Cardiac muscle cell (in vitro differentiated cells and primary cell): Measurements from ENCODE around the gene NAA38. TPM values are rescaled to one million over a fixed set of nuclear protein-coding genes. Genes with fewer than 3 reads are reported as not detected.

Source experiments
- DNase-seq, 2 donors: peaks; one replicate each; pipeline versions ENCODE4 v3.0.0 to v3.0.0-alpha.2; 2010 to 2017; ENCODE audit warnings: low read depth in 1 of 2, low spot score in 1 of 2
- H3K27ac ChIP-seq: fragments of 200-600 bp; sonication (generic); 2 replicates; pipeline ENCODE4 v1.5.1; 2016
- H3K27me3 ChIP-seq: fragments of 200-600 bp; sonication (generic); 2 replicates; pipeline ENCODE4 v1.6.0; 2016; ENCODE audit warnings: control low read depth
- H3K36me3 ChIP-seq: fragments of 200-600 bp; sonication (generic); 2 replicates; pipeline ENCODE4 v1.5.1; 2016; ENCODE audit warnings: control low read depth
- H3K4me1 ChIP-seq: fragments of 200-600 bp; sonication (generic); 2 replicates; pipeline ENCODE4 v1.8.1; 2017; ENCODE audit warnings: low read depth, mild to moderate bottlenecking, mixed run types
- H3K4me3 ChIP-seq: fragments of 200-600 bp; sonication (generic); 2 replicates; pipeline ENCODE4 v1.5.1; 2016; ENCODE audit warnings: mild to moderate bottlenecking
- H3K9me3 ChIP-seq: fragments of 200-600 bp; sonication (generic); 2 replicates; pipeline ENCODE4 v1.5.1; 2017; ENCODE audit warnings: low read depth, mild to moderate bottlenecking, control low read depth
- polyA plus RNA-seq: library from polyadenylated mRNA; unstranded; fragments of >200 nt; fragmentation: Nextera tagmentation; extraction: Ambion mirVana; gene quantifications from 2 replicates; pipeline ENCODE4 v1.2.1, GENCODE V29; 2016
- total RNA-seq: library from RNA; depleted of rRNA; stranded (reverse); fragments of >200 nt; gene quantifications from 2 replicates; pipeline ENCODE4 v1.2.3, GENCODE V29; 2016
- TF ChIP-seq, protein P1 (sequence below): IDR thresholded peaks from 2 replicates; pipeline ENCODE4 v1.5.1; 2012; ENCODE audit warnings: low read depth, mild to moderate bottlenecking, low read length

NAA38 gene
- total and polyA plus RNA-seq, 2 experiments from 2014 or later: 107 to 168 TPM

DNA sequence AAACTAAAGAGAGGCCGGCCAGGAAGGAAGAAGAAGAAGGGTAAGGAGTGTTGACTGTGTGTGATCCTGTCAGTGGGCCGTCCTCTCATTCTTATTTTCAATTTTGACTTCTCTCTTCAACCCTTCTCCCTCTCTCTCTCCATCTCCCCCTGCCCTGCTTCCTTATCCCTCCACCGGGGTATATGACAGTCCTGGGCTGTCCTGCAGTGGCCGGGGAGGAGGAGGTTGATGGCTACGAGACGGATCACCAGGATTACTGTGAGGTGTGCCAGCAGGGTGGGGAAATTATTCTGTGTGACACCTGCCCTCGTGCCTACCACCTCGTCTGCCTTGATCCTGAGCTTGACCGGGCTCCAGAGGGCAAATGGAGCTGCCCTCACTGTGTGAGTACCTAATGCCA lies 36.9 kb upstream of the NAA38 start:
- no peaks in the 10 kb centered on the region for H3K9me3 ChIP-seq
- H3K4me3 ChIP-seq: no peak overlapping the region
- no peaks in the 10 kb centered on the region for H3K27me3 ChIP-seq
- peaks cover 21% of the 10 kb centered on the region for H3K36me3 ChIP-seq
- no peak overlapping the region for H3K27ac ChIP-seq
- DNase-seq: no peak
- peaks cover 9% of the 10 kb centered on the region for H3K4me1 ChIP-seq
- TF ChIP-seq, protein P1, sequence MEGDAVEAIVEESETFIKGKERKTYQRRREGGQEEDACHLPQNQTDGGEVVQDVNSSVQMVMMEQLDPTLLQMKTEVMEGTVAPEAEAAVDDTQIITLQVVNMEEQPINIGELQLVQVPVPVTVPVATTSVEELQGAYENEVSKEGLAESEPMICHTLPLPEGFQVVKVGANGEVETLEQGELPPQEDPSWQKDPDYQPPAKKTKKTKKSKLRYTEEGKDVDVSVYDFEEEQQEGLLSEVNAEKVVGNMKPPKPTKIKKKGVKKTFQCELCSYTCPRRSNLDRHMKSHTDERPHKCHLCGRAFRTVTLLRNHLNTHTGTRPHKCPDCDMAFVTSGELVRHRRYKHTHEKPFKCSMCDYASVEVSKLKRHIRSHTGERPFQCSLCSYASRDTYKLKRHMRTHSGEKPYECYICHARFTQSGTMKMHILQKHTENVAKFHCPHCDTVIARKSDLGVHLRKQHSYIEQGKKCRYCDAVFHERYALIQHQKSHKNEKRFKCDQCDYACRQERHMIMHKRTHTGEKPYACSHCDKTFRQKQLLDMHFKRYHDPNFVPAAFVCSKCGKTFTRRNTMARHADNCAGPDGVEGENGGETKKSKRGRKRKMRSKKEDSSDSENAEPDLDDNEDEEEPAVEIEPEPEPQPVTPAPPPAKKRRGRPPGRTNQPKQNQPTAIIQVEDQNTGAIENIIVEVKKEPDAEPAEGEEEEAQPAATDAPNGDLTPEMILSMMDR: no peak

GRCh38 chr17:7893187-7893880 lies 36.0 kb upstream of the NAA38 start:
- Histone ChIP-seq H3K27me3 (no peaks in the 10 kb centered on the region), H3K9me3 (no peaks in the 10 kb centered on the region), H3K4me3 (no peak overlapping the region), H3K36me3 (peaks cover 21% of the 10 kb centered on the region), H3K27ac (no peak overlapping the region), H3K4me1 (peaks cover 18% of the 10 kb centered on the region)
- TF ChIP-seq, protein P1: no peak
- DNase-seq: no peak

GRCh38 chr17:7889166-7889955 lies 32.0 kb upstream of the NAA38 start:
- Histone ChIP-seq H3K4me3 (no peak overlapping the region), H3K27me3 (no peaks in the 10 kb centered on the region), H3K36me3 (peaks cover 12% of the 10 kb centered on the region), H3K4me1 (peaks cover 31% of the 10 kb centered on the region), H3K27ac (peak overlapping the region; percentile 90), H3K9me3 (no peaks in the 10 kb centered on the region)
- DNase-seq: peak; percentile 88 to 97
- TF ChIP-seq, protein P1: peak; percentile 47

DNA sequence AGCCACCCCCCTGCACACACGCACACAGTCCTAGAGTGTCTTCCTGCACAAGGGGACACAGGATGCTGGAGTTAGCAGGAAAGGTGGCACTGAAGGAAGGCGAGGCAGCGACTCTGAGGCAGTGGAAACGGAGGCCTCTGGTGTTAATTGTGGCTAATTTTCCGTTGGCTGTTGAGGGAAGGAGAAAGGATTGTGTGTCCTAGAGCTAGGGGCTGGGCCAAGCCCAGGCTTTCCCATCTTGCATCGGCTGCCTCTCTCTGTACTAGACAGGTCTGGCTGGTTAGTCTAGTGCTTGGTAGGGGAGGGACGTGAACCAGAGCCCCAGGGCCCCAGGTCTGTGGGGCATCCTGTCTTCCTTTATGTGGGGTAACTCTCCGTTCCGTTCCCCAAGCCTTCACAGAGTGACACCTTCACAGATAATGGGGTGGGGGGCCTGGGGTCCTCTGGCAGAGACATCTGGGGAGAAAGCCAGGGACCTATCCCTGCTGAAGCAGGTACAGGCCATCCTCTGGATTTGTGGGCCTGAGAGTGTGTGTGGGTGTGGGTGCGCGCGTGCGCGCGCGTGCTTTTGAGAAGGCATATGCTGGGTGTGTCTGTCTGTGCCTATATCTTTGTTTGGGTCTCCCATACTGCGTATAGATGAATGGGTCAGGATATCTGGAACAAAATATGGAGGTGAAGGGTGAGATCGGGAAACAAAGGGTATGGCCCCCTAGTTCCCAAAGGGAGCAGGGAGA lies 31.0 kb upstream of the NAA38 start, which contains the start of gene CHD3:
Gene CHD3 (plus strand): TSS at position 606 of the 737 bp plus-strand sequence. CDS start 212 bp downstream, outside the sequence.
- peak; percentile 12 to 34 for DNase-seq
- H3K36me3 ChIP-seq: peaks cover 11% of the 10 kb centered on the region
- peak within 1 kb of the TSS; percentile 90 for H3K27ac ChIP-seq
- TF ChIP-seq, protein P1: no peak
- H3K9me3 ChIP-seq: no peaks in the 10 kb centered on the region
- H3K4me3 ChIP-seq: peak within 1 kb of the TSS; percentile 90
- H3K4me1 ChIP-seq: peaks cover 40% of the 10 kb centered on the region
- H3K27me3 ChIP-seq: no peaks in the 10 kb centered on the region

GRCh38 chr17:7887482-7888183 lies 30.3 kb upstream of the NAA38 start:
- no peaks in the 10 kb centered on the region for H3K9me3 ChIP-seq
- H3K4me3 ChIP-seq: peak overlapping the region; percentile 90
- no peaks in the 10 kb centered on the region for H3K27me3 ChIP-seq
- H3K27ac ChIP-seq: peak overlapping the region; percentile 90
- DNase-seq: peak; percentile 93 to 99
- TF ChIP-seq, protein P1: no peak
- peaks cover 42% of the 10 kb centered on the region for H3K4me1 ChIP-seq
- peaks cover 11% of the 10 kb centered on the region for H3K36me3 ChIP-seq
